SK-N-MC (cell line): ENCODE data around the gene GLI3.

Experiments
- EZH2 ChIP-seq: fragments of 200-600 bp; sonication (generic); IDR thresholded peaks from one replicate; pipeline ENCODE4 v1.6.1; 2017; ENCODE audit warnings: antibody characterized with exemption
- POLR2AphosphoS5 ChIP-seq: IDR thresholded peaks from 2 replicates; pipeline ENCODE4 v1.6.1; 2012; ENCODE audit warnings: mild to moderate bottlenecking, low read depth, low read length, borderline replicate concordance

DNA sequence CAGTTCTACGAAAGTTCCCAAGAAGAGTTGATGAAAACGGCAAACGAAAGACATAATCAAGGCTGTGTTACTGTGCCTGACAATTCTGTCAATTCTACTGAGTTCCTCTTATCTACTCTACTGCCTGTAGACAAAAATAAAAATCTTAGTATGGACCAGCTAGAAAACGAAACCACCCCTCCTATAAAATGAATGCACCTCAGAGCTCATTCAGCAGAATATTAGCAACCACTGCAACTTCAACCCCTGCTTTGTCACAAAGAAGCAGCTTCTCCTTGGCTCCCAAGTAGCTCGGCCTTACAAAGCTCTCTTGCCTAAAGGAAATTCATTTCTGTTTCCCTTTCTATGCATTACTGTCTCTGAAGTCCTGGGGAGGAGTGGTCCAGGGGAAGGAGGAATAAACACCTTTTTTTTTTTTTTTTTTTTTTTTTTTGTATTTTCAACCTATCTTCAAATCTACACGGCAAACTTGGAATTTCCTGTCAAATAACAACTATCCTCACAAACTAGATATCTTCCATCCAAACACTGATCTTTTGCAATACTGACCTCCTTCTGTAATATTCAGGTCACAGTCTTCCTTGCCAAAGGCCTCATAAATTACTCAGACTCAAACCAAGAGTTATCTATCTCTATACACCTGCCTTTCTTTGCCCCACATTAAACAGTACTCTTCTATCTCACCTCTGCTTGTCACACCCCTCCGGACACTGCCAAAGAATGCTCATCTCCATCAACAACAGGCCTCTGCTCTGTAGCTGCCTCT, 74.3 kb downstream of the GLI3 start:
- TF ChIP-seq EZH2 (no peak), POLR2AphosphoS5 (no peak)
